ENCODE data around the gene FBXL4. TPM values are rescaled to one million over a fixed set of nuclear protein-coding genes. Genes with fewer than 3 reads are reported as not detected.

The FBXL4 gene
- total RNA-seq, 2 experiments from 2014 or later = 14.5 to 20.9 TPM

DNA sequence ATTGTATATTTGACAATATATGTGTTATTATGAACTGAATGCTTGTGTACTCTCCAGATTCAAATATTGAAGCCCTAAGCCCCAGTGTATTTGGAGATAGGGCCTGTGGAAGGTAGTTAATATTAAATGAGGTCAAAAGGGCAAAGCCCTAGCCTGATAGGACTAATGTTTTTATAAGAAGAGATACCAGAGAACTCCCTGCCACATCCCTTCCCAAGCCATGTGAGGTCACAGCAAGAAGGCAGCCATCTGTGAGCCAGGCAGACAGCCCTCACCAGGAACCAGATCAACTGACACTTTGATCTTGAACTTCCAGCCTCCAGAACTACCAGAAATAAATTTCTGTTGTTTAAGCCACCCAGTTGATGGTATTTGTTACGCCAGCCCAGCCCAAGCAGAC lies 36.4 kb upstream of the FBXL4 start:
- no peaks in the 10 kb centered on the region for H3K36me3 ChIP-seq (ENCODE audit: insufficient read depth, low read length)
- ChIA-PET POLR2A (interaction anchor here (1.2 kb wide), 1 partner anchor 15 kb away, joined by 5 read pairs; no protein-coding TSS in a partner anchor), CTCF (ENCODE audit: unreplicated experiment) (no interaction called here)
- no peaks in the 10 kb centered on the region for H3K79me2 ChIP-seq (ENCODE audit: insufficient read depth, low read depth, low read length)
- H3K4me3 ChIP-seq (ENCODE audit: low read depth, low read length, poor library complexity, severe bottlenecking) = no peak overlapping the region
- TF ChIP-seq EZH2phosphoT487 (IDR thresholded peaks at IDR 0.05; ENCODE audit: borderline replicate concordance, low read depth, low read length) = no peak
- TF ChIP-seq, protein P1, sequence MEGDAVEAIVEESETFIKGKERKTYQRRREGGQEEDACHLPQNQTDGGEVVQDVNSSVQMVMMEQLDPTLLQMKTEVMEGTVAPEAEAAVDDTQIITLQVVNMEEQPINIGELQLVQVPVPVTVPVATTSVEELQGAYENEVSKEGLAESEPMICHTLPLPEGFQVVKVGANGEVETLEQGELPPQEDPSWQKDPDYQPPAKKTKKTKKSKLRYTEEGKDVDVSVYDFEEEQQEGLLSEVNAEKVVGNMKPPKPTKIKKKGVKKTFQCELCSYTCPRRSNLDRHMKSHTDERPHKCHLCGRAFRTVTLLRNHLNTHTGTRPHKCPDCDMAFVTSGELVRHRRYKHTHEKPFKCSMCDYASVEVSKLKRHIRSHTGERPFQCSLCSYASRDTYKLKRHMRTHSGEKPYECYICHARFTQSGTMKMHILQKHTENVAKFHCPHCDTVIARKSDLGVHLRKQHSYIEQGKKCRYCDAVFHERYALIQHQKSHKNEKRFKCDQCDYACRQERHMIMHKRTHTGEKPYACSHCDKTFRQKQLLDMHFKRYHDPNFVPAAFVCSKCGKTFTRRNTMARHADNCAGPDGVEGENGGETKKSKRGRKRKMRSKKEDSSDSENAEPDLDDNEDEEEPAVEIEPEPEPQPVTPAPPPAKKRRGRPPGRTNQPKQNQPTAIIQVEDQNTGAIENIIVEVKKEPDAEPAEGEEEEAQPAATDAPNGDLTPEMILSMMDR (conservative IDR thresholded peaks at IDR 0.05; ENCODE audit: low read length) = no peak
- DNase-seq (ENCODE audit: low spot score) = no peak
- no peaks in the 10 kb centered on the region for H3K9me2 ChIP-seq (ENCODE audit: insufficient read depth, low read length)
- H2AFZ ChIP-seq (ENCODE audit: low read length) = no peak overlapping the region
- no peaks in the 10 kb centered on the region for H4K20me1 ChIP-seq (ENCODE audit: insufficient read depth, low read length)
- no peaks in the 10 kb centered on the region for H3K9me3 ChIP-seq (ENCODE audit: low read length)
- no peak overlapping the region for H3K27ac ChIP-seq (ENCODE audit: low read depth, low read length, poor library complexity, severe bottlenecking)
- no TSS peak for BruUV-seq (replicated peaks)
- intact Hi-C loops (cut with micrococcal nuclease; ENCODE audit: unreplicated experiment) = no loop called here
- H3K4me1 ChIP-seq (ENCODE audit: insufficient read depth, low read length, poor library complexity, severe bottlenecking) = no peaks in the 10 kb centered on the region
- no peak overlapping the region for H3K4me2 ChIP-seq (ENCODE audit: low read length)

DNA sequence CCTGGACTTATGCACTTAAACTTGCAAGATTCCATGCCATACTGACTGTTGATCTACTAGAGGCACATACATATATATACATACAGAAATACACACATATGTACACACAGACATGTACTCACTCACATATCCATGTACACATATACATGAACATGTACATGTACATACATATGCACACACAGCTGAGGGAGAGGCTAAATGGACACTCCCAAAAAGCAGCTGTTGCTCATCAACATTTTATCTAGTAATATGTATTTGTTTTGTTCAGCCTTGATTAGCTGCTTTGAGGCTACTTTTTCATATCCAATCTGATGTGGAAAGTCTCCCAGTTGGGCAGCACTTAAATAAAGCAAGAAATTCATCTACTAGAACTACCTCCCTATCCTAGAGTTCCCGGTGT lies 33.7 kb upstream of the FBXL4 start:
- H4K20me1 ChIP-seq (ENCODE audit: insufficient read depth, low read length) = no peaks in the 10 kb centered on the region
- intact Hi-C loops (cut with micrococcal nuclease; ENCODE audit: unreplicated experiment) = no loop called here
- H3K9me2 ChIP-seq (ENCODE audit: insufficient read depth, low read length) = no peaks in the 10 kb centered on the region
- ChIA-PET CTCF (ENCODE audit: unreplicated experiment) (no interaction called here), POLR2A (no interaction called here)
- H3K4me1 ChIP-seq (ENCODE audit: insufficient read depth, low read length, poor library complexity, severe bottlenecking) = no peaks in the 10 kb centered on the region
- H3K27ac ChIP-seq (ENCODE audit: low read depth, low read length, poor library complexity, severe bottlenecking) = no peak overlapping the region
- no peaks in the 10 kb centered on the region for H3K79me2 ChIP-seq (ENCODE audit: insufficient read depth, low read depth, low read length)
- no peak for DNase-seq (ENCODE audit: low spot score)
- H3K4me3 ChIP-seq (ENCODE audit: low read depth, low read length, poor library complexity, severe bottlenecking) = no peak overlapping the region
- no peaks in the 10 kb centered on the region for H3K9me3 ChIP-seq (ENCODE audit: low read length)
- TF ChIP-seq, protein P1 (conservative IDR thresholded peaks at IDR 0.05; ENCODE audit: low read length) = no peak
- TF ChIP-seq EZH2phosphoT487 (IDR thresholded peaks at IDR 0.05; ENCODE audit: borderline replicate concordance, low read depth, low read length) = no peak
- no peaks in the 10 kb centered on the region for H3K36me3 ChIP-seq (ENCODE audit: insufficient read depth, low read length)
- no peak overlapping the region for H3K4me2 ChIP-seq (ENCODE audit: low read length)
- no peak overlapping the region for H2AFZ ChIP-seq (ENCODE audit: low read length)
- BruUV-seq (replicated peaks) = no TSS peak

DNA sequence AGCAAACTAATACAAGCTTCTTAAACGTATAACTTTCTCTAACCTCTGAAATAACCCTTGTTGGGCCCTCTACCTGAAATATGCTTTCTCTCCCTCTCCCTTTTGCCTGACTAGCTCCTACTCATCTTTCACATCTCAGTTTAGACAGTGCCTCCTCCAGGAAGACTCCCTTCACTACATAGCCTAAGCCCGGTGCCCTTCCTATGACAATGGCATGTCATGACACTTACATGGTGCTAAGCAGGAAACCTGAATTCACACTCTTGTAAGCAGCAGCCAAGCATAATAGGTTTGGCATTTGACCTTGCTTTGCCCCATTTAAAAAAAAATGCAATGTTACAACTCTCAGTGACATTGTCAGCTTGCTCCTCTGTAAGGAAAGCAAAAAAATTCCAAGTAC lies 33.1 kb upstream of the FBXL4 start:
- POLR2A ChIA-PET = interaction anchor here (0.9 kb wide), 1 partner anchor 139 kb away, joined by 4 read pairs; no protein-coding TSS in a partner anchor
- Histone ChIP-seq H3K9me3 (ENCODE audit: low read length) (no peaks in the 10 kb centered on the region), H3K27ac (ENCODE audit: low read depth, low read length, poor library complexity, severe bottlenecking) (no peak overlapping the region), H3K9me2 (ENCODE audit: insufficient read depth, low read length) (no peaks in the 10 kb centered on the region), H4K20me1 (ENCODE audit: insufficient read depth, low read length) (no peaks in the 10 kb centered on the region), H3K79me2 (ENCODE audit: insufficient read depth, low read depth, low read length) (no peaks in the 10 kb centered on the region), H3K4me3 (ENCODE audit: low read depth, low read length, poor library complexity, severe bottlenecking) (no peak overlapping the region), H3K4me2 (ENCODE audit: low read length) (no peak overlapping the region), H2AFZ (ENCODE audit: low read length) (no peak overlapping the region), H3K4me1 (ENCODE audit: insufficient read depth, low read length, poor library complexity, severe bottlenecking) (no peaks in the 10 kb centered on the region), H3K36me3 (ENCODE audit: insufficient read depth, low read length) (no peaks in the 10 kb centered on the region)
- TF ChIP-seq, protein P1 (conservative IDR thresholded peaks at IDR 0.05; ENCODE audit: low read length) = no peak
- peak; percentile 1 for DNase-seq (ENCODE audit: low spot score)
- no TSS peak for BruUV-seq (replicated peaks)
- CTCF ChIA-PET (ENCODE audit: unreplicated experiment) = no interaction called here
- intact Hi-C loops (cut with micrococcal nuclease; ENCODE audit: unreplicated experiment) = no loop called here
